Measurements from ENCODE around the gene TMEM132C. TPM values are rescaled to one million over a fixed set of nuclear protein-coding genes. Genes with fewer than 3 reads are reported as not detected.

The TMEM132C gene
- total and polyA plus RNA-seq, 2 donors (not counting 1 experiment from before 2014, with no cell fraction given): not detected

- intact Hi-C loops (cut with micrococcal nuclease): no loop called here
- H3K4me1 ChIP-seq (ENCODE audit: control insufficient read depth in 2 of 2, insufficient read depth in 2 of 2, low read length in 2 of 2): no peaks in the 10 kb centered on the region
- POLR2A ChIA-PET: no interaction called here
- no peak for ATAC-seq (ENCODE audit: low read depth)
- H3K36me3 ChIP-seq (replicated peaks in 1 of 2; ENCODE audit: control extremely low read depth in 1 of 2, control insufficient read depth in 1 of 2, extremely low read depth in 1 of 2, insufficient read depth in 2 of 2, low read length in 1 of 2): no peaks in the 10 kb centered on the region
- TF ChIP-seq EZH2 (IDR thresholded peaks at IDR 0.05; ENCODE audit: borderline replicate concordance, insufficient read depth, low read depth, low read length, poor library complexity, severe bottlenecking) (no peak), CTCF (IDR thresholded peaks at IDR 0.05) (no peak)
- no peak overlapping the region for H2AFZ ChIP-seq (ENCODE audit: insufficient read depth, low read depth, low read length, poor library complexity, severe bottlenecking)
- no peaks in the 10 kb centered on the region for H3K4me1 Mint-ChIP-seq
- H3K9ac ChIP-seq (ENCODE audit: low read length): no peak overlapping the region
- WGBS (ENCODE audit: insufficient coverage): 77% methylated on average over 8 of the region's 8 CpGs
- no peak overlapping the region for H3K4me3 Mint-ChIP-seq
- H3K4me2 ChIP-seq (replicated peaks; ENCODE audit: low read depth, low read length, poor library complexity, severe bottlenecking): no peak overlapping the region
- no peak for DNase-seq
- H3K27me3 Mint-ChIP-seq: peaks cover 3% of the 10 kb centered on the region
- peaks cover 0 to 7% (median 0%) of the 10 kb centered on the region in 3 donors for H3K9me3 ChIP-seq (ENCODE audit: control extremely low read depth in 1 of 3, control insufficient read depth in 2 of 3, insufficient read depth in 1 of 3, low read length in 2 of 3)
- no peak overlapping the region for H3K4me3 ChIP-seq (ENCODE audit: control extremely low read depth in 1 of 5, extremely low read depth in 1 of 5, insufficient read depth in 1 of 5, low read depth in 2 of 5, low read length in 4 of 5)
- no peaks in the 10 kb centered on the region for H4K20me1 ChIP-seq (ENCODE audit: control insufficient read depth, insufficient read depth, low read length, poor library complexity, severe bottlenecking)
- H3K27me3 ChIP-seq (replicated peaks in 1 of 4; ENCODE audit: control extremely low read depth in 1 of 4, control insufficient read depth in 3 of 4, insufficient read depth in 4 of 4, low read length in 3 of 4): no peaks in the 10 kb centered on the region
- CTCF ChIA-PET: no interaction called here
- H3K27ac Mint-ChIP-seq: no peak overlapping the region
- peaks cover 5% of the 10 kb centered on the region for H3K9me3 Mint-ChIP-seq (ENCODE audit: insufficient read depth)
- no peaks in the 10 kb centered on the region for H3K79me2 ChIP-seq (ENCODE audit: control insufficient read depth, insufficient read depth, low read length)
- H3K27ac ChIP-seq (ENCODE audit: low read length in 2 of 2): no peak overlapping the region
Observed at GRCh38 chr12:128693771-128694170, 426.8 kb downstream of the TMEM132C start.

DNA sequence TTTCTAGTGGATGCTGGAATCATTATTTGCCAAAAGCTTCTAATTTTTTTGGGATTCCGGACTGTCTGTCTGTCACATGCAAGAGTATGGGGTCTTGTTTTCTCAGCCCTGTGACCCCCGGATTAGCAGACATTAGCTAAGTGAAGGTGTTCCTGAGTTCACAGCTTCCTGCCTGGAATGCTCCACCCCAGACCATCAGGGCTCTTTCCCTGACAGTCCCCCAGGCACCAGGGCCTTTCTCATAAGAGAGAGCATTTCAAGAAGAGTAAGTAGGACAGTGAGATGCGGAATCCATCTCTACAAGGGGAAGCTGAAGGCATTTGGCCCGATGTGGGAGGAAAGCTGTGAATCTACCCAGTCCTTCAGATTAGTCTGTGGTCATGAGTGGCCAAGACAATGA lies 427.5 kb downstream of the TMEM132C start:
- Histone ChIP-seq H3K4me3 (ENCODE audit: control extremely low read depth in 1 of 5, extremely low read depth in 1 of 5, insufficient read depth in 1 of 5, low read depth in 2 of 5, low read length in 4 of 5) (no peak overlapping the region), H3K27ac (ENCODE audit: low read length in 2 of 2) (no peak overlapping the region), H3K79me2 (ENCODE audit: control insufficient read depth, insufficient read depth, low read length) (no peaks in the 10 kb centered on the region), H4K20me1 (ENCODE audit: control insufficient read depth, insufficient read depth, low read length, poor library complexity, severe bottlenecking) (no peaks in the 10 kb centered on the region), H3K4me2 (replicated peaks; ENCODE audit: low read depth, low read length, poor library complexity, severe bottlenecking) (no peak overlapping the region), H2AFZ (ENCODE audit: insufficient read depth, low read depth, low read length, poor library complexity, severe bottlenecking) (no peak overlapping the region), H3K4me1 (ENCODE audit: control insufficient read depth in 2 of 2, insufficient read depth in 2 of 2, low read length in 2 of 2) (no peaks in the 10 kb centered on the region), H3K27me3 (replicated peaks in 1 of 4; ENCODE audit: control extremely low read depth in 1 of 4, control insufficient read depth in 3 of 4, insufficient read depth in 4 of 4, low read length in 3 of 4) (no peaks in the 10 kb centered on the region), H3K36me3 (replicated peaks in 1 of 2; ENCODE audit: control extremely low read depth in 1 of 2, control insufficient read depth in 1 of 2, extremely low read depth in 1 of 2, insufficient read depth in 2 of 2, low read length in 1 of 2) (no peaks in the 10 kb centered on the region), H3K9me3 (ENCODE audit: control extremely low read depth in 1 of 3, control insufficient read depth in 2 of 3, insufficient read depth in 1 of 3, low read length in 2 of 3) (peaks cover 0 to 7% (median 0%) of the 10 kb centered on the region in 3 donors), H3K9ac (ENCODE audit: low read length) (no peak overlapping the region)
- ChIA-PET POLR2A (no interaction called here), CTCF (no interaction called here)
- Mint-ChIP-seq H3K27me3 (peaks cover 3% of the 10 kb centered on the region), H3K4me1 (no peaks in the 10 kb centered on the region), H3K27ac (no peak overlapping the region), H3K4me3 (no peak overlapping the region), H3K9me3 (ENCODE audit: insufficient read depth) (peaks cover 5% of the 10 kb centered on the region)
- 100% methylated on average over 2 of the region's 4 CpGs for WGBS (ENCODE audit: insufficient coverage)
- DNase-seq (no peak), ATAC-seq (ENCODE audit: low read depth) (no peak)
- TF ChIP-seq EZH2 (IDR thresholded peaks at IDR 0.05; ENCODE audit: borderline replicate concordance, insufficient read depth, low read depth, low read length, poor library complexity, severe bottlenecking) (no peak), CTCF (IDR thresholded peaks at IDR 0.05) (no peak)
- intact Hi-C loops (cut with micrococcal nuclease): no loop called here

Measured in B cell (primary cell).